Type B pancreatic cell (in vitro differentiated cells): ENCODE measurements around the gene SYT12. TPM values are rescaled to one million over a fixed set of nuclear protein-coding genes. Genes with fewer than 3 reads are reported as not detected.

ENCODE experiments used
- DNase-seq: peaks from one replicate; pipeline ENCODE4 v3.0.0; 2021; ENCODE audit warnings: mixed read lengths; ENCODE audit not compliant: unreplicated experiment; ENCODE audit errors: extremely low spot score
- H3K27ac Mint-ChIP-seq: 2 replicates; pipeline ENCODE4 v1.8.0; 2021; ENCODE audit warnings: mild to moderate bottlenecking, mixed read lengths
- H3K27me3 Mint-ChIP-seq: 2 replicates; pipeline ENCODE4 v1.8.0; 2021; ENCODE audit warnings: mixed read lengths
- H3K36me3 Mint-ChIP-seq: 2 replicates; pipeline ENCODE4 v1.8.0; 2021; ENCODE audit warnings: mixed read lengths
- H3K4me1 Mint-ChIP-seq: one replicate; pipeline ENCODE4 v1.8.0; 2021; ENCODE audit warnings: mixed read lengths; ENCODE audit not compliant: unreplicated experiment
- H3K4me3 Mint-ChIP-seq: 2 replicates; pipeline ENCODE4 v1.8.0; 2021; ENCODE audit warnings: mild to moderate bottlenecking, mixed read lengths
- H3K9me3 Mint-ChIP-seq: 2 replicates; pipeline ENCODE4 v1.8.0; 2021; ENCODE audit warnings: mixed read lengths
- total RNA-seq: library from RNA; stranded (reverse); gene quantifications from 2 replicates; pipeline ENCODE4 v1.2.1, GENCODE V29; 2021; ENCODE audit warnings: low replicate concordance
- TF ChIP-seq, protein P1 (sequence below): fragments of 200-600 bp; sonication (generic); conservative IDR thresholded peaks from 2 replicates; pipeline ENCODE4 v1.5.0; 2021; ENCODE audit warnings: antibody characterized with exemption, mild to moderate bottlenecking

The SYT12 gene
- total RNA-seq, 1 donor from 2014 or later = 0.24 TPM

DNA sequence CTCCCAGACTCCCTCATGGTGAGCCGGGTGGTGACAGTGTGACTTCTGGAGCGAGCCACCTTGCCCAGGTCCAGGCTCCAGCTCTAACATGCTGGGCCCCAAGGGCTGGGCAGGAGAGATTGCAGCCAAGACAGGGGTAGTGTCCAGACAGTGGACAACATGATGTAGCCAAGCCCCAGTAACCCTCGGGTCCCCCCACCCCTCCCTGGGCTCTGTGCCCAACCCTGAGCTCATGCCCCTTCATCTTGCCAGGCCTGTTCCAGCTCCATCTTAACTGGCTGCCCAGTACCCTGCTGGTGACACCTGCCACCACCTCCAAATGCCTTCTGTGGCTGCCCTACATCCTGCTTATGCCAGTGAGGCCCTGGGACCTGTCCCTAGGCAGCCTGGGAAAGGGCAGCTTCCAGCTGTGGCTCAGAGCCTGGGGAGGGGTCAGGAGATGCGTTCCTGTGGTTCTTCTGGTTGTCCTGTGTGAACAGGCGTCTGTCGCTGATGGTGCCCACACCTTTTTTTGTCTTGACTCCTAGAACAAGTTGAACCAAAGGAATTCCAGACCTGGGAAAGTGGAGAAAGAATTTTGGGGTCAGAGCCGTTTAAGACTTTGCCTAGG is 12.5 kb upstream of the SYT12 start:
- no peaks in the 10 kb centered on the region for H3K9me3 Mint-ChIP-seq
- TF ChIP-seq, protein P1, sequence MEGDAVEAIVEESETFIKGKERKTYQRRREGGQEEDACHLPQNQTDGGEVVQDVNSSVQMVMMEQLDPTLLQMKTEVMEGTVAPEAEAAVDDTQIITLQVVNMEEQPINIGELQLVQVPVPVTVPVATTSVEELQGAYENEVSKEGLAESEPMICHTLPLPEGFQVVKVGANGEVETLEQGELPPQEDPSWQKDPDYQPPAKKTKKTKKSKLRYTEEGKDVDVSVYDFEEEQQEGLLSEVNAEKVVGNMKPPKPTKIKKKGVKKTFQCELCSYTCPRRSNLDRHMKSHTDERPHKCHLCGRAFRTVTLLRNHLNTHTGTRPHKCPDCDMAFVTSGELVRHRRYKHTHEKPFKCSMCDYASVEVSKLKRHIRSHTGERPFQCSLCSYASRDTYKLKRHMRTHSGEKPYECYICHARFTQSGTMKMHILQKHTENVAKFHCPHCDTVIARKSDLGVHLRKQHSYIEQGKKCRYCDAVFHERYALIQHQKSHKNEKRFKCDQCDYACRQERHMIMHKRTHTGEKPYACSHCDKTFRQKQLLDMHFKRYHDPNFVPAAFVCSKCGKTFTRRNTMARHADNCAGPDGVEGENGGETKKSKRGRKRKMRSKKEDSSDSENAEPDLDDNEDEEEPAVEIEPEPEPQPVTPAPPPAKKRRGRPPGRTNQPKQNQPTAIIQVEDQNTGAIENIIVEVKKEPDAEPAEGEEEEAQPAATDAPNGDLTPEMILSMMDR = no peak
- H3K27ac Mint-ChIP-seq = no peak overlapping the region
- peaks cover 4% of the 10 kb centered on the region for H3K27me3 Mint-ChIP-seq
- H3K4me1 Mint-ChIP-seq = no peaks in the 10 kb centered on the region
- no peak overlapping the region for H3K4me3 Mint-ChIP-seq
- H3K36me3 Mint-ChIP-seq = no peaks in the 10 kb centered on the region
- no peak for DNase-seq

DNA sequence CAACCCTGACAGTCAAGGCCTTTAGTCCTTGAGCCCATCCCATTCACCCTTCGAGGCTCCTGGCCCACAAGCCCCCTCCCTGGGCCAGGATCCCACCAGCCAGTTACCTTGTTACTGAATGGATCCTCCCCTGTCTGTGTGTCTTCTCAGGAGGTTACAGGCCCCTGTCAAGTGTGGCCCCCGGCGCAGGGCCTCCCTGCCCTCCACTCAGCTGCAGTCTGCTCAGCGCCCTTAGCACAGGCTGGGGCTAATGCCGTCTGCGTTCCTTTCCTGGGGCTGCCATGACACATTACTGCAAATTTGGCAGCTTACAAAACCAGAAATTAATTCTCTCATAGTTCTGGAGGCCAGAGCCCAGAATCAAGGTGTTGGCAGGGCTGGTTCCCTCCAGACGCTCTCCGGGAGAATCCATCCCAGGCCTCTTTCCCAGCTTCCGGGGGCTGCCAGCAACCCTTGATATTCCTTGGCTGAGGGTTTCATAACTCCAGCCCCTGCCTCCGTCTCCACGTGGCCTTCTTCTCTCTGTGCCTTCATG is 9.4 kb upstream of the SYT12 start:
- TF ChIP-seq, protein P1 = no peak
- Mint-ChIP-seq H3K36me3 (no peaks in the 10 kb centered on the region), H3K9me3 (no peaks in the 10 kb centered on the region), H3K27ac (no peak overlapping the region), H3K4me3 (no peak overlapping the region), H3K27me3 (peaks cover 7% of the 10 kb centered on the region), H3K4me1 (no peaks in the 10 kb centered on the region)
- no peak for DNase-seq

DNA sequence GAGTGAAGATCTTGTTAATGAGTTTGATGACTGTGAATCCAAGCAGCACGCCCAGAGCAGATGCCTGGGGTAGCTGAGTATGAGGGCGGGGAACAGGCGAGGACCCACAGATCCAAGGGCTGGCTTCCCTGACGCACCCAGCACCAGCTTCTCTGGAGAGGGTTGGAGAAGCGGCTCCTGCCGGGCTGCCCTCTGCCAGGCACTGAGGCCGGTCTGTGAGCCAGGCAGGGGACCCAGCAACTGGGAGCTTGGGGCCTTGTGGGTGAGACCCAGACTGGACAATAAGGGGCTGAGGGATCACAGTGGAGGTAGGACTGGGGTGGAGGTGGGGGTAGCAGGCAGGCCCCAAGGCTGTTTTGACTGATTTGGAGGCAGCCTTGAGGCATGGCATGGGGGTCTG is 8.6 kb upstream of the SYT12 start:
- Mint-ChIP-seq H3K4me3 (no peak overlapping the region), H3K4me1 (no peaks in the 10 kb centered on the region), H3K27me3 (peaks cover 7% of the 10 kb centered on the region), H3K27ac (no peak overlapping the region), H3K36me3 (no peaks in the 10 kb centered on the region), H3K9me3 (no peaks in the 10 kb centered on the region)
- TF ChIP-seq, protein P1 = no peak
- no peak for DNase-seq

DNA sequence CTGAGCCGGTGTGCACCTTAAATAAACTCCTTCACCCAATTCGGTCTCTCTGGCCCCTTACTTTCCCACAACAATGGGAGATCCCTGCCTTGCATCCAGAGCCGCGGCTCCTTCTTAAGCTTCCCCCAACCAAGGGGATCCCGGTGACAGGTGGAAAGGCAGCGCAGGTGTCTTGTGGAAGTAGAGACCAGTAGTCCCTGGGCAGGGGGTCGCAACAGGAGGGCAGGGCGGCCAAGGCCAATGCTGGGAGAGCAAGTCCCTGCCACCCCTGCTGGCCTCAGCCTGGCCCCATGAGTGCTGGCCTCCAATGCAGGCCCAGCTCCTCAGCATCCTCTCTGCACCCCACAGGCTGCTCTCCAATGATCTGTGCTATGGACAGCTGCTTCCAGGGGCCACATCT is 7.9 kb upstream of the SYT12 start:
- Mint-ChIP-seq H3K4me3 (no peak overlapping the region), H3K36me3 (no peaks in the 10 kb centered on the region), H3K27me3 (peaks cover 9% of the 10 kb centered on the region), H3K27ac (no peak overlapping the region), H3K4me1 (no peaks in the 10 kb centered on the region), H3K9me3 (no peaks in the 10 kb centered on the region)
- no peak for DNase-seq
- TF ChIP-seq, protein P1 = no peak

DNA sequence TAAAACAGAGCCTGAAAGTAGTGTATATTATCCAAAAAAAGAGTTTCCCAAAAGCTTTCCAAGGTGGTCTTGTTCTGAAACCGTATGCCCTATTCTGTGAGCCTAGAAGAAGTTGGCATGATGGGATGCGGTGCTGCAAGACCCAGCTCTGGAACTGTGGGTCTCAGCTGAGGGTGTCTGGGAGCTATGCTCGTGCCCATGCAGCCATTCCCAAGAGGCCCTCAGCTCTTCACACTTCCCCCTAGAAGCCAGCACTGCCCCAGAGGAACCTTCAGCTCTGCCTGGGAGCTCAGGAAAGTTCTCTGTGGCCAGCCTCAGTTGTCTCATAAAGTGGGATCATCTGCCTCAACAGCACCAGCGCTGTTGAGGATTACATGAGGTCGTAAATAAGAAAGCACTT is 6.4 kb upstream of the SYT12 start:
- Mint-ChIP-seq H3K27me3 (peaks cover 23% of the 10 kb centered on the region), H3K36me3 (no peaks in the 10 kb centered on the region), H3K27ac (no peak overlapping the region), H3K9me3 (no peaks in the 10 kb centered on the region), H3K4me1 (no peaks in the 10 kb centered on the region), H3K4me3 (no peak overlapping the region)
- DNase-seq = no peak
- TF ChIP-seq, protein P1 = no peak
